SU-DHL-6 (cell line): ENCODE results near the gene MAP2K4.

Experiments
- EZH2phosphoT487 ChIP-seq: fragments of 200-600 bp; sonication (generic), shearing (Covaris generic); conservative IDR thresholded peaks from 2 replicates; pipeline ENCODE4 v1.6.1; 2018; ENCODE audit warnings: mild to moderate bottlenecking, antibody characterized with exemption, low read length, moderate library complexity, mixed read lengths
- TF ChIP-seq, protein P1 (sequence below): fragments of 200-600 bp; sonication (generic); IDR thresholded peaks from one replicate; pipeline ENCODE4 v1.5.1; 2017; ENCODE audit warnings: antibody characterized with exemption, mild to moderate bottlenecking, low read length, moderate library complexity; ENCODE audit not compliant: insufficient read depth, poor library complexity, severe bottlenecking

DNA sequence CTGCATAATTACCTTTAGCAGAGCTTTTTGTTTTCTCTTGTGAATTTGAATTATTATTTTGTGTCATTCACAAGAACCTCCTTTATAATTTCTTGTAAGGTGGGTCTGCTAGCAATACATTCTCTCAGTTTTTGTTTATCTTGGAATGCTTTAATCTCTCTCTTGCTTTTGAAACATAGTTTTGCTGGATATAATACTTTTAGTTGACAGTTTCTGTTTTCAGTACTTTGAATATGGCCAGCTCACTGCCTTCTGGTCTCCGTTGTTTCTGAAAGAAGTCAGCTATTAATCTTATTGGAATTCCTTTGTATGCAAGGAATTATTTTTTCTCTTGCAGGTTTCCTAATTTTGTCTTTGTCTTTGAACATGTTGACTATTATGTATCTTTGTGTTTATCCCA is 167.0 kb downstream of the MAP2K4 start:
- TF ChIP-seq, protein P1, sequence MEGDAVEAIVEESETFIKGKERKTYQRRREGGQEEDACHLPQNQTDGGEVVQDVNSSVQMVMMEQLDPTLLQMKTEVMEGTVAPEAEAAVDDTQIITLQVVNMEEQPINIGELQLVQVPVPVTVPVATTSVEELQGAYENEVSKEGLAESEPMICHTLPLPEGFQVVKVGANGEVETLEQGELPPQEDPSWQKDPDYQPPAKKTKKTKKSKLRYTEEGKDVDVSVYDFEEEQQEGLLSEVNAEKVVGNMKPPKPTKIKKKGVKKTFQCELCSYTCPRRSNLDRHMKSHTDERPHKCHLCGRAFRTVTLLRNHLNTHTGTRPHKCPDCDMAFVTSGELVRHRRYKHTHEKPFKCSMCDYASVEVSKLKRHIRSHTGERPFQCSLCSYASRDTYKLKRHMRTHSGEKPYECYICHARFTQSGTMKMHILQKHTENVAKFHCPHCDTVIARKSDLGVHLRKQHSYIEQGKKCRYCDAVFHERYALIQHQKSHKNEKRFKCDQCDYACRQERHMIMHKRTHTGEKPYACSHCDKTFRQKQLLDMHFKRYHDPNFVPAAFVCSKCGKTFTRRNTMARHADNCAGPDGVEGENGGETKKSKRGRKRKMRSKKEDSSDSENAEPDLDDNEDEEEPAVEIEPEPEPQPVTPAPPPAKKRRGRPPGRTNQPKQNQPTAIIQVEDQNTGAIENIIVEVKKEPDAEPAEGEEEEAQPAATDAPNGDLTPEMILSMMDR: no peak
- TF ChIP-seq EZH2phosphoT487: no peak
